Stimulated activated CD4-positive, alpha-beta T cell treated with anti-CD3 and anti-CD28 coated beads, Interleukin-15, amount 100 ng/mL, for 1 hour (primary cell): ENCODE results near the gene OR52K1.
"Not testable (repeated sequence)": the region's sequence is repeated elsewhere in the genome, so short reads cannot be mapped to it uniquely, and the experiment has no call there.

ENCODE experiments used
- DNase-seq, 2 donors: peaks; one replicate each; pipeline ENCODE4 v3.0.0-alpha.2; 2020; ENCODE audit warnings: low read depth in 1 of 2, low spot score in 1 of 2

The OR52K1 gene

DNA sequence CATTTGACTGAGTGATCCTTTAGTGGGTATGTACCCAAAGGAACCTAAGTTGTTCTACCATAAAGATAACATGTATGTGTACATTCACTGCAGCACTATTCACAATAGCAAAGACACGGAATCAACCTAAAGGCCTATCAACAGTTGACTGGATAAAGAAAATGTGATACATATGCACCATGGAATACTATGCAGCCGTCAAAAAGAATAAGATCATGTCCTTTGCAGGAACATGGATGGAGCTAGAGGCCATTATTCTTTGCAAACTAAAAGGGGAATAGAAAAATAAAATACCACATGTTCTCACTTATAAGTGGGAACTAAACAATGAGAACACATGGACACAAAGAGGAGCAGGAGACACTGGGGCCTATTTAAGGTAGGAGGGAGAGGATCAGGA is 9.0 kb downstream of the OR52K1 start:
- not testable (repeated sequence) for DNase-seq

DNA sequence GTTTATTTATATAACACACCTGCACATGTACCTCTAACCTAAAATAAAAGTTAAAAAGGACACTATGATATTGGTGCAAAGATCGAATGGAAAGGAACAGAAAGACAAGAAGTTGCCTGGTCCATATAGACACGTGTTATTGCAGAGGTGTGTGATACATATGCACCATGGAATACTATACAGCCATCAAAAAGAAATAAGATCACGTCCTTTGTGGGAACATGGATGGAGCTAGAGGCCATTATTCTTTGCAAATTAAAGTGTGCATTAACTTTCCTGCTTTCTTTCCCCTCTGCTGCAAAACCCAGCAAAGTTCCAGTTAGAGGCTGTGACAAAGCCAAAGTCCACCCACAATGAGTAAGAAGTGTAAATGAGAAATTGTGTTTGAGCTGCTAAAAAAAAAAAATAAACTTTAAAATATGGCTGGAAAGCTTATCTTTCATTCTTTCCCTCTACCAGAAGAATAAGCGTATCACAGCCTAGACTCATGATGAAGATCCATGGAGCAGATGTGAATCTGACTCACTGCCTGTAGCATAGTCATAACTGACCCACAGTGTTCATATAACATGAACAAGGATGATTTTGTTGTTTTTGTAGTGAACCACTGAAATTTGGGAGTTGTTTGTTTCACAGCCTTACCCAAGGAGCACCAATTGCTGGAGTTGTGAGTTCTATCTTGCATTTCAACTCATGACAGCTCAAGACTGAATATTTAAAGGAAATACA is 9.6 kb downstream of the OR52K1 start:
- DNase-seq = no peak

DNA sequence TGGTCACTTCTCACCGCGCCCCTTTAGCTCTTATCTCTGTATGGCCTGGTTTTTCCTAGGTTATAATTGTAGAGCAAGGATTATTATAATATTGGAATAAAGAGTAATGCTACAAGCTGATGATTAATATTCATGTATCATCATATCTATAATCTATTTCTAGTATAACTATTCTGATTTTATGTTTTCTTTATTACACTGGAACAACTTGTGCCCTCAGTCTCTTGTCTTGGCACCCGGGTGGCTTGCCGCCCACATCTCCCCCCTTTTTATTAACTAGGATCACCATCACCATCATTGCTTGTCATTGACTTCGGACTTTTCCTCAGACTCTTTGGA is 11.0 kb downstream of the OR52K1 start:
- DNase-seq = no peak

DNA sequence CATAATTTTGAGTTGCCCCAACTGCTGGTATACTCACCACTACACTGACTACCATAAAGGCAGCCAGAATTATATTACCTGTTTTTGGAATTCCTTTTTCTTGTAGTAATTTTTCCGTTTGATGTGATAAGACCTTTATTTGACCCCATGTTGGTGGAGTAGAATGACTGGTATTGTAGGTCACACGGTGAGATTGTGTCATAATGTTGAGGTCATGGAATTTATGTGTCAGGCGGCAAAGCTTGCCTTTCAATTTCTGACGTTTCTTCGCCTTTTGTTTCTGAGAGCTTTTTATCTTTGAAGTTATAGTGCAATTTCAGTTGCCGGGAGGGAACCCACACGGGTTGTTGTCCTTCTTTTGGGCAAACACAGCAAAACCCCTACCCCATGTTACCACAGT is 13.0 kb downstream of the OR52K1 start:
- no peak for DNase-seq

DNA sequence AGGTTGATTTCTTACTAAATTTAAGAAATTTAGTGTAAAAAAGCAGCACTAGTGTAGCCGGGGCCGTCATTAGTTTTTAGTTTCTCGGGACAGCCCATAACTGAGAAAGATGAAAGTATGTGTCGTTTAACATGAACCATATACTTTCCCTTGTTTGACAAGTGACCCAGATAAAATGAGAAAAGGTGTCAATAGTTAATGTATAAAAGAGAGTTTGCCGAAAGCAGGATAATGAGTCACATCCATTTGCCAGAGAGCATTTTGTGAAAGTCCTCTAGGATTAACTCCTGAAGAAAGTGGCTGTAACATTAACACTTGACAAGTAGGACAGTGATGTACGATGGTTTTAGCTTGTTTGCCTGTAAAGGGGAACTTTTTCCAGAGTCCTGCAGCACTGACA is 13.5 kb downstream of the OR52K1 start:
- no peak for DNase-seq

DNA sequence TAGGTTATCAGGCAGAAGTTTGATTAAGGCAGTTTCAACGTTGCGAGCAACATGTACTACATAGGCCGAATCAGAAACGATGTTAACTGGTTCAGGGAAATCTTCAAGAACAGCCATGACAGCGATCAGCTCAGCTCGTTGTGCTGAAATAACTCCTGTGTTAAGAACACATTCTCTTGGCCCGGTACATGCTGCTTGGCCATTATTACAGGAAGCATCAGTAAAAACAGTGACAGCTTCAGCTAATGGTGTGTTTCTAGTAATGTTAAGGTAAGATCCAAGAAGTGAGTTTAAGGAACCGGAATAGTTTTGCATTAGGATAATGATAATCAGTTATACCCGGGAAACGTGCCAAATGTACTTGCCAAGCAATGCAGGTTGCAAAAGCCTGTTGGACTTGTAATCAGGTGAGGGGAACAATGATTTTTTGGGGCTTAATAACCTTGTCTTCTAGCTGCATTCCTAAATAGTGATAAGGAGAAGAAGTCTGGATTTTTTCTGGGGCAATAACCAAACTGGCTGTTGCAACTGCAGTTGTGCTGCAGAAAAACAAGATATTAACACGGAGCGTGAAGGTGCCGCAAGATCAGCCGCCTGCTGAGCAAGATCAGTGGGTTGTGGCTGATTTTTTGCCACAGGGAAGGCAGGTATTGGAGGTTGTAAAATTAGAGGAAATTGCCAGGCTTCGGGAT is 14.3 kb downstream of the OR52K1 start:
- DNase-seq = no peak

DNA sequence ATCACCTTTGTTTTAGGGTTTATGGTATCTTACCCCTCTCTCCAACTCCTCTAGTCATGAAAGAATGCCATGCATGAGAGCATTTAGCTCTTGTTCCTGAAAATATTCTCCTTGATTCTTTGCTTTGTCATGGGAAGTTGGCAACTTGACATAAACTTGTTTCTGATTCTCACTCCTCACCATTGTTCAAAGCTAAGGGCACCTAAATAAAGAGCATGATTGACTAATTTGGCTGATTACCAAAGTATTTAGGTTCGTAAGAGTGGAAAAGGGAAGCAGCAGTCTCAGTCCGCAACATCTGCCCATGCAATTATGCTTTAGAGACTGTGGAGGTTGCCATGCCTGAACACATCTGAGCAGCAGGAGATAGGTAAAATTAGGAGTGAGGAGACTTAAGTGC is 26.4 kb downstream of the OR52K1 start:
- no peak for DNase-seq

DNA sequence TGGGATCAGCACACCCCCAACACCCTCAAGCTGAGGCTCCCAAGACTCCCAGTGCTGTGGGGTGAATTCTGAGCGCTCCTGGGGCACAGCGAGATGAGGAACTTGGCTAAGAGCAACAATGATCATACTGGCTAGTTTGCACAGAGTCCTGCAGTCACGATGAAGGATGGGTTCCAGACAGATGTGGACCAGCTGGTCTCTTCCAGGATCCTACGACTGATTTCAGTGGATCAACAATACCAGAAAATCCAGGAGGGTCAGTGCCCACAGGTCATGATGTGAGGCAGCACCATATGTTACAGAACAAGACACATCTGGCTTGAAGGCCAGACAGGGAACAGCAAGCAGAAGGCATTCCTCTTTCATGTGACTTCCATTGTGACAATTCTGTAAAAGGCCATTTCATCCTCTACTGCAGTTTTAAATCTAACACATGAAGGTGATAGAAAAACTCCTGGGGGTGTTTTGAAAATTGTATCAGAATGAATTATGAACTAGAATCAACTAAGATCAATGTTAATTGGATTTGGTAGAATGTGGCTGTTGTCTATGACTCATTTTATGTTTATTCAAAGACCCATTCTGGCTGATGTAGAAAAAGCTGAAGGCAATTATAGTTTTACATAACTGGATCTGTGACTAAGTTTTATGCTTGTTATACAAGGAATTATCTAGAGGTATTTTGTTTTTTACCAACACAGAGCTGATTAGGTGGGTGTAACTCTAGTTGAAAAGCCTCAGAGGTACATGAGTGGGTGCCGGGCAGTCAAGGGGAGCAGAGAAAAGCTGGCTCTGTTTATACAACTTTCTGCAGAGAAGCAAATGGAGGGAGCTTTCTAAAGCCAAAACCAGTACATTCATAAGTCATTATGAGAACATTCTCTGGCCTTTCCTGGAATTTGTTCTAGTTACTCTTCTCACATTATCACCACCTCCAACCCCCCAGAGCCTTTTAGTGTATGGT is 29.1 kb downstream of the OR52K1 start:
- DNase-seq = no peak

DNA sequence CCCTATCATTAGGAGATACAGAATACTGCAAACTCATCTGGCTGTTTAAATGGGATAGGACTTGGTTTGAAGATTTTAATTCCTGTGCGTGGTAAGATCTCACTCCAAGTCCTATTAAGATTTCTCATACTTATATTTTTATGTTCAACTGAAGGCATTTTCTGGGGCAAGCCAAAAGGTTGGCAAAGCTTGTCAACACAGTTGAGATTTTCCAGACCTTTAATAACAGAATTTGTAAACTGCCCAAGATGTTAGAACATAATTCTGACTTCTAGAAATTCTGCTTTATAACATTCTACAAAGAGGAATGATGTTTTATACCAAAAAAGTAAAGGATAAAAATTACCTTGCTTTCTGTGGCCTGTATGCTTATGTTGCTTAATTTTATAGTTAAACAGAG is 31.8 kb downstream of the OR52K1 start:
- DNase-seq = no peak

DNA sequence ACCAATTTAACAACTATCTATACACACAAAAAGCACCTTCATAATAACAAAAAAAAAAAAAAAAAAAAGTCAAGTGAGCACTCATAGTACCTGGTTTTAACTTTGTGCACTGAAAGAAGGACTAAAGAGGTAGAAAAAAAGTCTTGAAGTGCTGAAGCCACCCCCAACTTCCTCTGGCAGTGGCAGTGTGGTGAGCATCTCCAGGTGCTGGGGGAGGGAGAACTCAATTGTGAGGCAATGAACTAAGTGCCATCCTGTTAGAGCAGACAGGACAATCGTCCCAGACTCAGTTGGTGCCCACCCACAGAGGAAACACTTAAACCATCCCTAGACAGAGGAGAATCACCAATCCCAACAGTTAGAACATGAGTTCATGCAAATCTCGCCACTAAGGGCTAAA is 39.9 kb downstream of the OR52K1 start:
- DNase-seq = no peak

DNA sequence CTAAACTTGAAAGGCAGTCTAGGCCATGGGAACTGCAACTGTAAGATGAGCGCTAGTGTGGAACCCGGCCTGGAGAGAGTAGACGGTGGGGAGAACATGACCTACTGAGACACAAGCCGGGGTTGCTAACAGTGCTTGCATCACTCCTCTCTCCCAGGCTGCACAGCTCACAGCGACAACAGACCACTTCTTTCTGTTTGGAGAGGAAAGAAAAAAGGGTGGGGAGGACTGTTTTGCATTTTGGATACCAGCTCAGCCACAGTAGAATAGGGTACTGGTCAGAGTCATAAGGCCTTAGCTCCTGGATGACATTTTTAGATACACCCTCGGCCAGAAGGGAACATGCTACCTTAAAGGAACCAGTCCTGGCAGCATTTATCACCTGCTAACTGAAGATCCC is 40.3 kb downstream of the OR52K1 start:
- DNase-seq = no peak

DNA sequence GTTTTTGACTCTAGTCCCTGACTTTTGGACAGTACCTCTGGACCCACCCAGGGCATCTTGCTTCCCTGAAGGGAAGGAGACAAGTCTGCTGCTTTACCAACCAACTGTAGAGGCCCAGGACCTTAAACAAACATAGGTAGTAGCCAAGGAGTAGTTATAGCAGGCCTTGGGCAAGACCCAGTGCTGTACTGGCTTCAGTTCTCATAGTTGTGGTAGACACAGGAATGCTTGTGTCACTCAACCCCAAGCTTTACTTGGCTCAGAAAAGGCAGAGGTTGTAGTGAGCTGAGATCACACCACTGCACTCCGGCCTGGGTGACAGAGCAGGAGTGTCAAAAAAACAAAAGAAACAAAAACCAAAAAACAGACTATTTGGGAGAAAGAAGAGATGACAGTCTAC is 41.2 kb downstream of the OR52K1 start:
- no peak for DNase-seq

DNA sequence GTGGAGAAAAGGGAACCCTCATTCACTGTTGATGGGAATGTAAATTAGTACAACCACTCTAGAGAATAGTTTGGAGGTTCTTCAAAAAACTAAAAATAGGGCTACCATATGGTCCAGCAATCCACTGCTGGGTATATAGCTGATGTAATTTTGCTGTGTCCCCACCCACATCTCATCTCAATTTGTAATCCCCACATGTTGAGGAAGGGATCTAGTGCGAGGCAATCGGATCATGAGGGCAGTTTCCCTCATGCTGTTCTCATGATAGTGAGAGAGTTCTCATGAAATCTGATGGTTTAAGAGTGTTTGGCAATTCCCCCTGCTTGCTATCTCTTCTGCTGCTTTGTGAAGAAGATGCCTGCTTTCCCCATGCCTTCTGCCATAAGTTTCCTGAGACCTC is 45.5 kb downstream of the OR52K1 start:
- DNase-seq = no peak

DNA sequence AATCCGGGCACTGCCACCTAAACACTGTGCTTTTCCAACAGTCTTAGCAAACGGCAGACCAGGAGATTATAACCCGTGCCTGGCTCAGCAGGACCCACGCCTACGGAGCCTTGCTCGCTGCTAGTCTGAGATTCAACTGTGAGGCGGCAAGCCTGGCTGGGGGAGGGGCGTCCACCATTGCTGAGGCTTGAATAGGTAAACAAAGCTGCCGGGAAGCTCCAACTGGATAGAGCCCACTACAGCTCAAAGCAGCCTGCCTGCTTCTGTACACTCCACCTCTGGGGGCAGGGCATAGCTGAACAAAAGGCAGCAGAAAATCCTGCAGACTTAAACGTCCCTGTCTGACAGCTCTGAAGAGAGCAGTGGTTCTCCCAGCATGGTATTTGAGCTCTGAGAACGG is 49.2 kb downstream of the OR52K1 start:
- not testable (repeated sequence) for DNase-seq

DNA sequence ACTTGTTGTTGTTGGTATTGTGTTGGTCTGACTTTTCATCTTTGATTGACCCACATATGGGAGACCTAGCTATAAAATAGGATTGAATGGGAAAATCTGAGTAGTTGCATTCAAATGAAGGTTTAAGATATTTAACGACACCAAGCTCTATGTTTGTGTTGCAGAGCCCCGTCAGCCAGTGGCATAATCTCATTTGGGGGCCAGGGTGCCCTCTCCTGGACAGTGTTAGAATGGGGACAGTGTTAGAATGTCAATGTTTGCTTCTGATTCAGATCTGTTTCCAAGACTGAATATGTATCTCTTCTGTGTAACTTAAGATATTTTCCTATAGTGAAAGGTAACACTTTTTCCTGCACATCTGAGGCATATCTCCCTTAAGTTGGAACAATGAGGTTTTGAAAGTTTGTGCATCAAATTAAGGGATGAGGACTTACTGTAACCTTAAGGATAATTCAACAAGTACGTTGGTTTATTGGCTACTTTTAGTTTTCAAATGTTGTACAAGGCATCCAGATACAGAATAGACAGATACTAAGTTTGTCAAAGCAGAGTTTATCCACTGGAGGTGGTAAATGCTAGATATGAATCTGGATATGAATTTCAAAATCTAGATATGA is 57.3 kb downstream of the OR52K1 start:
- DNase-seq = peak in 1 of 2 donors; percentile 12

DNA sequence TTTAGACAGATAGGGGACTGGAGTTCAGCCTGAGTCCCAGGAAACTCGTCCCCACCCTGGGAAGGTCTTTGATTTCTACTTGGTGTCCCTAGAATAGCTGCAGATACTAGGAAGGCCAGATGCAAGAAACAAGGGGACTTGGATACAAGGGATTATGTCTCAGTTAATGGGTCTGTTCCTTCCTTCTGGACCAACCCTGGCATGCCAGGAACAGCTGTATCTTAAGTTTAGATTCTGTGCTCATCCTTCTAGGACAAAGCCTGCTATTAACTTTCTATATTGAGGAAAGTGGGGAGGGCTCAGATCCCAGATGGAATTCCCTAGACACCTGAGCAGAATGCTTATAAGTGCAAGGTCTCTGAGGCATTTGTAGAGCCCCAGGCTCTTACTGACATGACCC is 58.6 kb downstream of the OR52K1 start:
- DNase-seq = no peak
